HCT116 (cell line): ENCODE measurements around the gene STXBP3. TPM values are rescaled to one million over a fixed set of nuclear protein-coding genes. Genes with fewer than 3 reads are reported as not detected.

Experiments
- ATAC-seq: fragments of 200-7000 bp; cut with Tn5 transposase; 2 replicates; pipeline ENCODE4 v1.9.1; 2020; ENCODE audit warnings: mild to moderate bottlenecking, moderate library complexity
- BruUV-seq: library from RNA; stranded (reverse); fragments of 400-500 nt; replicated peaks from 2 replicates; lab custom pipeline; 2021; lab: Mats Ljungman, UMichigan
- CTCF ChIA-PET: fragments of 300-600 bp; sonication (Branson Sonifier 250); formaldehyde crosslinking; loops from one replicate; lab custom pipeline; 2021; ENCODE audit warnings: antibody characterized with exemption; lab: Charles Lee
- POLR2A ChIA-PET: fragments of 300-600, 350-600 bp; sonication (Branson Sonifier 250); formaldehyde crosslinking; loops from one replicate; lab custom pipeline; 2021; ENCODE audit warnings: antibody characterized with exemption; lab: Charles Lee
- RAD21 ChIA-PET, 2 experiments: fragments of 300-600 bp; sonication (Branson Sonifier 250); formaldehyde crosslinking; loops; one replicate each; lab custom pipeline; 2023; ENCODE audit warnings: low total read pairs in 2 of 2; ENCODE audit not compliant: uncharacterized antibody in 2 of 2, unreplicated experiment in 2 of 2, low non-redundant PET in 1 of 2; lab: Charles Lee
- DNase-seq: peaks from one replicate; pipeline ENCODE4 v3.0.0-alpha.2; 2010; ENCODE audit warnings: low read depth, low spot score
- H2AFZ ChIP-seq: fragments of 200-600 bp; shearing (Covaris generic), sonication (generic); 2 replicates; pipeline ENCODE4 v1.6.1; 2017; ENCODE audit warnings: low read depth, mixed run types, mixed read lengths, antibody characterized with exemption, low read length; ENCODE audit not compliant: poor library complexity, severe bottlenecking
- H3K27ac ChIP-seq: 2 replicates; pipeline ENCODE4 v1.5.1; 2012; ENCODE audit warnings: low read depth, low read length
- H3K27me3 ChIP-seq: fragments of 200-600 bp; sonication (generic); 2 replicates; pipeline ENCODE4 v1.6.1; 2016; ENCODE audit warnings: mixed run types, low read length, mixed read lengths; ENCODE audit not compliant: insufficient read depth
- H3K36me3 ChIP-seq, 2 experiments: fragments of 200-500 bp in 1 of 2; fragments of 200-600 bp in 1 of 2; sonication (Bioruptor generic) in 1 of 2; sonication (generic) in 1 of 2; 2 replicates each; pipeline versions ENCODE4 v1.5.1 to v1.6.1; 2014 to 2016; ENCODE audit warnings: low read length in 2 of 2, inconsistent platforms in 1 of 2, mixed read lengths in 1 of 2, mixed run types in 1 of 2; ENCODE audit not compliant: insufficient read depth in 2 of 2, control insufficient read depth in 1 of 2
- H3K4me1 ChIP-seq, 2 experiments: fragments of 200-600 bp in 1 of 2; sonication (generic) in 1 of 2; 2 replicates each; pipeline versions ENCODE4 v1.5.1 to v1.6.1; 2012 to 2017; ENCODE audit warnings: low read length in 2 of 2, inconsistent platforms in 1 of 2, mild to moderate bottlenecking in 1 of 2, mixed read lengths in 1 of 2, mixed run types in 1 of 2, moderate library complexity in 1 of 2; ENCODE audit not compliant: insufficient read depth in 2 of 2, control insufficient read depth in 1 of 2
- H3K4me2 ChIP-seq: fragments of 200-600 bp; sonication (generic); 2 replicates; pipeline ENCODE4 v1.6.1; 2017; ENCODE audit warnings: mixed run types, low read length, mixed read lengths
- H3K4me3 ChIP-seq, 2 experiments: fragments of 200-600 bp in 1 of 2; sonication (generic) in 1 of 2; replicated peaks in 1 of 2; 2 replicates each; pipeline ENCODE4 v1.5.1; 2011 to 2016; ENCODE audit warnings: low read length in 2 of 2, control low read depth in 1 of 2, low read depth in 1 of 2, mild to moderate bottlenecking in 1 of 2, mixed read lengths in 1 of 2, mixed run types in 1 of 2
- H3K79me2 ChIP-seq: fragments of 200-600 bp; sonication (generic); 2 replicates; pipeline ENCODE4 v1.6.1; 2017; ENCODE audit warnings: mild to moderate bottlenecking, mixed run types, low read length, moderate library complexity, mixed read lengths; ENCODE audit not compliant: insufficient read depth
- H3K9ac ChIP-seq: fragments of 200-600 bp; sonication (generic); 2 replicates; pipeline ENCODE4 v1.6.1; 2016; ENCODE audit warnings: low read length, mixed read lengths
- H3K9me2 ChIP-seq: fragments of 200-600 bp; sonication (generic), shearing (Covaris generic); 2 replicates; pipeline ENCODE4 v1.6.1; 2017; ENCODE audit warnings: mixed run types, mild to moderate bottlenecking, moderate library complexity; ENCODE audit not compliant: insufficient read depth
- H3K9me3 ChIP-seq, 2 experiments: fragments of 200-500 bp in 1 of 2; fragments of 200-600 bp in 1 of 2; sonication (Bioruptor generic) in 1 of 2; sonication (generic) in 1 of 2; 2 replicates each; pipeline ENCODE4 v1.6.1; 2014 to 2017; ENCODE audit warnings: low read length in 2 of 2, mixed read lengths in 2 of 2, inconsistent platforms in 1 of 2, low read depth in 1 of 2, mild to moderate bottlenecking in 1 of 2, mixed run types in 1 of 2, moderate library complexity in 1 of 2; ENCODE audit not compliant: control insufficient read depth in 1 of 2, insufficient read depth in 1 of 2
- H4K20me1 ChIP-seq: fragments of 200-600 bp; sonication (generic), shearing (Covaris generic); 2 replicates; pipeline ENCODE4 v1.6.1; 2017; ENCODE audit warnings: mixed run types, mild to moderate bottlenecking, moderate library complexity; ENCODE audit not compliant: insufficient read depth
- CEBPB ChIP-seq: IDR thresholded peaks from 2 replicates; pipeline ENCODE4 v1.6.1; 2012; ENCODE audit warnings: low read depth
- RAD21 ChIP-seq: IDR thresholded peaks from 2 replicates; pipeline ENCODE4 v1.6.1; 2012; ENCODE audit warnings: low read depth, mild to moderate bottlenecking
- SIN3A ChIP-seq: IDR thresholded peaks from 2 replicates; pipeline ENCODE4 v1.6.1; 2012; ENCODE audit warnings: low read depth
- TCF7L2 ChIP-seq: IDR thresholded peaks from 2 replicates; pipeline ENCODE4 v1.7.0; 2011; ENCODE audit warnings: borderline replicate concordance, inconsistent platforms; ENCODE audit not compliant: insufficient read depth, insufficient read length; ENCODE audit errors: extremely low read depth
- YY1 ChIP-seq: IDR thresholded peaks from 2 replicates; pipeline ENCODE4 v1.6.1; 2011; ENCODE audit warnings: low read length, low read depth, moderate library complexity, mild to moderate bottlenecking; ENCODE audit not compliant: insufficient replicate concordance; ENCODE audit errors: extremely low read depth
- ZFX ChIP-seq: fragments of 450-650 bp; IDR thresholded peaks from 2 replicates; pipeline ENCODE4 v1.6.1; 2017
- intact Hi-C: fragments of 100-400 bp; cut with micrococcal nuclease; formaldehyde crosslinking; loops from 2 replicates; pipeline ENCODE4 v1.10.0; 2022
- total RNA-seq: library from RNA; stranded (reverse); gene quantifications from one replicate; pipeline ENCODE4 v1.2.1, GENCODE V29; 2021; ENCODE audit not compliant: unreplicated experiment
- TF ChIP-seq, protein P1 (sequence below), 3 experiments: fragments of 200-600 bp in 1 of 3; sonication (generic) in 1 of 3; IDR thresholded peaks in 2 of 3; conservative IDR thresholded peaks in 1 of 3; 2 replicates each; pipeline ENCODE4 v1.5.1; 2012 to 2017; ENCODE audit warnings: low read depth in 2 of 3, low read length in 2 of 3, antibody characterized with exemption in 1 of 3, borderline replicate concordance in 1 of 3, control low read depth in 1 of 3, mild to moderate bottlenecking in 1 of 3, mixed read lengths in 1 of 3, mixed run types in 1 of 3, moderate library complexity in 1 of 3; ENCODE audit not compliant: insufficient read depth in 1 of 3
- TF ChIP-seq, protein P2 (sequence below): IDR thresholded peaks from 2 replicates; pipeline ENCODE4 v1.6.1; 2012

STXBP3 gene
- total RNA-seq, 1 experiment from 2014 or later, result 22.6 TPM

DNA sequence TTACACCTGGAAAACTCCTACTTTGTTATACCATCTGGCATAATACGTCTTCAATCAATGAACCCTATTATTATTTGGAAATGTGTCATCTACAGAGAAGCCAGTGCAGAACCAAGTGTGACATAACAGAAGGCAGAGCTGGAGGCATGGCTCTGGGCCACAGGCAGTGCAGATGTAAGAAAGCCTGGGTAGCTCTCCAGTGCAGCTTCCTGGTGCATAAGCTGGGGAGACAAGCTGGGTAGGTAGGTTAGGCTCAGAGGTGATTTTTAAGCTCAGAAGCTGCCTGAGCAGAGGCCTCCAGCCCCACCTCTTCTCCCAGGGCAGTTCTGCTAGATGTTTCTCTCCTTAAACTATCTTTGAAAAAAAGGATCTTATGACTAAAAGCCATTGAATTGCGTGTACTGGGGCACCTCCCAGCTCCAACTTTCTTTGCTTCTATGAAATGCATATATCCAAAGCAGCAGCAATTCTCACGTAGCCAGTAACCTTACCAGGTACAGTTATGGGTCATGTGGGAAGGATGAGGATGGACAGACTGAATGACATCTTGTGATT, 79.7 kb downstream of the STXBP3 start (continued):
- TF ChIP-seq, protein P1, sequence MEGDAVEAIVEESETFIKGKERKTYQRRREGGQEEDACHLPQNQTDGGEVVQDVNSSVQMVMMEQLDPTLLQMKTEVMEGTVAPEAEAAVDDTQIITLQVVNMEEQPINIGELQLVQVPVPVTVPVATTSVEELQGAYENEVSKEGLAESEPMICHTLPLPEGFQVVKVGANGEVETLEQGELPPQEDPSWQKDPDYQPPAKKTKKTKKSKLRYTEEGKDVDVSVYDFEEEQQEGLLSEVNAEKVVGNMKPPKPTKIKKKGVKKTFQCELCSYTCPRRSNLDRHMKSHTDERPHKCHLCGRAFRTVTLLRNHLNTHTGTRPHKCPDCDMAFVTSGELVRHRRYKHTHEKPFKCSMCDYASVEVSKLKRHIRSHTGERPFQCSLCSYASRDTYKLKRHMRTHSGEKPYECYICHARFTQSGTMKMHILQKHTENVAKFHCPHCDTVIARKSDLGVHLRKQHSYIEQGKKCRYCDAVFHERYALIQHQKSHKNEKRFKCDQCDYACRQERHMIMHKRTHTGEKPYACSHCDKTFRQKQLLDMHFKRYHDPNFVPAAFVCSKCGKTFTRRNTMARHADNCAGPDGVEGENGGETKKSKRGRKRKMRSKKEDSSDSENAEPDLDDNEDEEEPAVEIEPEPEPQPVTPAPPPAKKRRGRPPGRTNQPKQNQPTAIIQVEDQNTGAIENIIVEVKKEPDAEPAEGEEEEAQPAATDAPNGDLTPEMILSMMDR (IDR thresholded peaks at IDR 0.05 in 2 of 3, conservative IDR thresholded peaks at IDR 0.05 in 1 of 3; ENCODE audit: borderline replicate concordance in 1 of 3, insufficient read depth in 1 of 3, low read depth in 2 of 3, low read length in 2 of 3), result no peak
- TF ChIP-seq YY1 (no peak), TCF7L2 (no peak), SIN3A (no peak)
- TF ChIP-seq, all 23 proteins: peak for 0

DNA sequence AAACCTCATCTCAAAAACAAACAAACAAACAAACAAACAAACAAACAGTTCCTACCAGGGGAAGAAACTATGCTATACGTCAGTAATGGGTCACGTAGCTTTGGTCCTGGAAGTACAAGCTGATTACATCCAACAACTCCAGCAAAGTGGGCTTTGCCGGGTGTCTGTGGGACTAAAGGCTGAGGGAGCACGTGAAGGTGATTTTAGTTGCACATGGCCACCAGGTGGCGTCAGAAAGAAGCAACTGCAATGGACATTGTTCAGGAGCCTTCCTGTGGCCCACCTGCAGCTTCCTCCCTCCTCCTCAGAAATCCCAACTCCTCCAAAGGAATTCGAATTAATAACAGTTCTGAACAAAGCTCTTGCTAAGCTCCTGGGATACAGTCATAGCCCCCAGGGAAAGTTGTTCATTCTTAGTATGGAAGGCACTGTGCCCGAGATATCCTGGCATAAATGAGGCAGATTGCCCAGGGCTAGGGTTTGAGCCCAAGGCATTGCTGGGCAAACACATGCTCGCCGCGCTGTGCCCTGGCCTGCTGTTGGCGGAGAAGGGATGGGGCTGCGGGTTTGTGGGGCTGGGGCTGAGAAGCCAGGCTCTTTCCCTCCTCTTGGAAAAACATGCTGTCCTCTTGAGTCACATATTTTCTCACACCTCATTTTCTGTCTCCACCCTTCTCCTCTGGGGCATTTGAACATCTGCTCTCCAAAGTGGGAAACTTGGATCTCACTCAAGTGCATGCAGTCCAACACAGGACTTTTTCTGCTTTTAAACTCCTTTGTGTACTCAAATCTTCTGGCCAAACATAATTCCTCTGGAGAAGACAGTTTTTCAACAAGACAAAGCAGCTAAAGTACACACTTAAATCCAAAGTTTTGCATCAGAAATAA, 81.8 kb downstream of the STXBP3 start:
- no peak overlapping the region for H3K9ac ChIP-seq
- ATAC-seq (peak; percentile 73), DNase-seq (peak; percentile 73)
- no peaks in the 10 kb centered on the region for H3K9me2 ChIP-seq
- intact Hi-C loops, result loop anchor here (1.0 to 5.0 kb wide), 4 partner anchors 49 to 434 kb away; partner anchors contain the start of gene GPSM2
- no peak overlapping the region for H3K4me3 ChIP-seq
- H3K9me3 ChIP-seq, result no peaks in the 10 kb centered on the region
- no peaks in the 10 kb centered on the region for H3K36me3 ChIP-seq
- H3K79me2 ChIP-seq, result no peaks in the 10 kb centered on the region
- TF ChIP-seq, protein P1 (IDR thresholded peaks at IDR 0.05 in 2 of 3, conservative IDR thresholded peaks at IDR 0.05 in 1 of 3; ENCODE audit: borderline replicate concordance in 1 of 3, insufficient read depth in 1 of 3, low read depth in 2 of 3, low read length in 2 of 3), result peak; percentile 67 to 77 (median 76)
- TF ChIP-seq CEBPB, result no peak
- TF ChIP-seq RAD21, result peak; percentile 82
- TF ChIP-seq ZFX, result no peak
- TF ChIP-seq, protein P2, sequence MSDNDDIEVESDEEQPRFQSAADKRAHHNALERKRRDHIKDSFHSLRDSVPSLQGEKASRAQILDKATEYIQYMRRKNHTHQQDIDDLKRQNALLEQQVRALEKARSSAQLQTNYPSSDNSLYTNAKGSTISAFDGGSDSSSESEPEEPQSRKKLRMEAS, result peak; percentile 73
- no peaks in the 10 kb centered on the region for H3K27me3 ChIP-seq
- H3K4me2 ChIP-seq, result peak overlapping the region; percentile 38
- ChIA-PET CTCF (interaction anchor here (0.7 to 5.8 kb wide), 11 partner anchors 9 to 284 kb away, joined by 3 to 93 read pairs (median 4); partner anchors contain the start of gene PRPF38B), RAD21 (no interaction called here), POLR2A (interaction anchor here (0.9 kb wide), 1 partner anchor 272 kb away, joined by 4 read pairs; no protein-coding TSS in a partner anchor)
- peak overlapping the region; percentile 96 for H2AFZ ChIP-seq
- H3K4me1 ChIP-seq, result peaks cover 20 to 45% of the 10 kb centered on the region in 2 experiments
- no peaks in the 10 kb centered on the region for H4K20me1 ChIP-seq
- no peak overlapping the region for H3K27ac ChIP-seq
- BruUV-seq, result no TSS peak
